GM10266 (cell line): ENCODE results near the gene BRSK2.

Source experiments
- DNase-seq: peaks from one replicate; pipeline ENCODE4 v3.0.0; 2012; ENCODE audit errors: extremely low spot score
- TF ChIP-seq, protein P1 (sequence below): IDR thresholded peaks from 2 replicates; pipeline ENCODE4 v1.5.1; 2012; ENCODE audit warnings: mild to moderate bottlenecking, low read depth; ENCODE audit not compliant: control insufficient read depth, insufficient read depth; ENCODE audit errors: missing control alignments

BRSK2 gene

DNA sequence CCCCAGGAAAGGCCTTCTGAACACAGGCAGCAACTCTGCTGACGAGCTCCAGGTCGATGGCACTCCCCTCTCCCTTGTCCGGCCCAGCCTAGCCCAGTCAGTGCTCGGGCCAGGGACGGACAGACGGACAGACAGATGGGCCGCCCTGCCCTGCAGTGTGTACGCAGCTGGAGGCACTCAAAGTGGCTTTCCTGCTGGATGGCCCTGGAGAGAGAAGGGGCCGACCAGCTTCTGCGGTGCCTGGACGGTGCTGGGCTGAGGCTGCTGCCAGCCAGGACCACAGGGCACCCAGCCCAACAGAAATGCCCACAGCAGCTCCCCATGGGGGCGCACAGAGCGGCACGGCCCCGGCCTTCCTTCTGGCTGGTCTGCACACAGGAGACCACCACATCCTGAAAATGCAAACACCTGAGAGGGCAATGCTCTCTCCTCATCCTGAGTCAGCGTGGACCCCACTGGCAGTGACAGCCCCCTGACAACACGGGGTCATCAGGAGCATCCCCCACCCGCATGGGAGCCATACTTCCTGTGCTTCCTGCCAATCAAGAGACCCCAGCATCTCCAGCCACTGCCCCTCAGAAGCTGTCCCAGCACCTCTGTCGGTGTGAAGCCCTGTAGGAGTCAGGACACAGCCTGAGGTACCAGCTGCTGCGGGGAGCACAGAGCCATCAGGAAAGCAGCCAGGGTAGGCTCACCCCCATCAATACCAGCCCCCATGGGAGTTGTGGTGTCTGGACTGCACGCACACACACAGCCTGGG, 97.5 kb downstream of the BRSK2 start:
- no peak for DNase-seq
- TF ChIP-seq, protein P1, sequence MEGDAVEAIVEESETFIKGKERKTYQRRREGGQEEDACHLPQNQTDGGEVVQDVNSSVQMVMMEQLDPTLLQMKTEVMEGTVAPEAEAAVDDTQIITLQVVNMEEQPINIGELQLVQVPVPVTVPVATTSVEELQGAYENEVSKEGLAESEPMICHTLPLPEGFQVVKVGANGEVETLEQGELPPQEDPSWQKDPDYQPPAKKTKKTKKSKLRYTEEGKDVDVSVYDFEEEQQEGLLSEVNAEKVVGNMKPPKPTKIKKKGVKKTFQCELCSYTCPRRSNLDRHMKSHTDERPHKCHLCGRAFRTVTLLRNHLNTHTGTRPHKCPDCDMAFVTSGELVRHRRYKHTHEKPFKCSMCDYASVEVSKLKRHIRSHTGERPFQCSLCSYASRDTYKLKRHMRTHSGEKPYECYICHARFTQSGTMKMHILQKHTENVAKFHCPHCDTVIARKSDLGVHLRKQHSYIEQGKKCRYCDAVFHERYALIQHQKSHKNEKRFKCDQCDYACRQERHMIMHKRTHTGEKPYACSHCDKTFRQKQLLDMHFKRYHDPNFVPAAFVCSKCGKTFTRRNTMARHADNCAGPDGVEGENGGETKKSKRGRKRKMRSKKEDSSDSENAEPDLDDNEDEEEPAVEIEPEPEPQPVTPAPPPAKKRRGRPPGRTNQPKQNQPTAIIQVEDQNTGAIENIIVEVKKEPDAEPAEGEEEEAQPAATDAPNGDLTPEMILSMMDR, result no peak

DNA sequence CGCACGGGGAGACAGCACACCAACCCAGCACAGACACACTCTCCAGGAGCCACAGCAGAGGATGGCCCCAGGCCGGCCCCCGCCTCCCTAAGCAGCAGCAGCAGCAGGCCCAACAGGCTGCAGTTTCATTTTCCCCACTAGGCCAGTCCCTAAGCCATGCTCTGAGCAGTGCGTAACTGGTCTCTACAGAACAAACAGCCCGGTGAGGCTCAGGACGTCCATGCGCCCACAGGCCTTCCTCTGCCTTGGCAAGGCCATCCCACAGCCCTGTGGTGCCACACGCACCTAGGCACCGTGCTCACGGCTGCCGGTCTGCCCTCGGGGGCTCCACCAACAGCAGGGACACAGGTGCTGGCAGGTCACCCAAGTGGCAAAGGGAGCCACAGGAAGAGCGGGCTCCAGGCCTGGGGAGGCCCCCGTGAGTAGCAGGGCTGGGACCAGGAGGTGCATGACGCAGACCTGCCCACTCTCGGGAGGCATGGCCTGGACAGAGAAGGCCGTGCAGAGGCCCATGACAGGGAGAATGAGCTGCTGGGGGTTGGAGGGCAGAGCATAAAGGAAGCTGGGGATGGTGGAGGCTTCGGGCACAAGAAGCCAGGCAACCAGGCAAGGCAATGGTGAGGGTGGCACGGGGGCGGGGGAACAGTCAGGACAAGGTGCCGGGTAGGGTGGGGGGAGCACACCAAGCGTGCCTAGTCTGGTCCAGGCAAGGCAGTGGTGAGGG, 98.3 kb downstream of the BRSK2 start:
- DNase-seq, result no peak
- TF ChIP-seq, protein P1, result no peak

DNA sequence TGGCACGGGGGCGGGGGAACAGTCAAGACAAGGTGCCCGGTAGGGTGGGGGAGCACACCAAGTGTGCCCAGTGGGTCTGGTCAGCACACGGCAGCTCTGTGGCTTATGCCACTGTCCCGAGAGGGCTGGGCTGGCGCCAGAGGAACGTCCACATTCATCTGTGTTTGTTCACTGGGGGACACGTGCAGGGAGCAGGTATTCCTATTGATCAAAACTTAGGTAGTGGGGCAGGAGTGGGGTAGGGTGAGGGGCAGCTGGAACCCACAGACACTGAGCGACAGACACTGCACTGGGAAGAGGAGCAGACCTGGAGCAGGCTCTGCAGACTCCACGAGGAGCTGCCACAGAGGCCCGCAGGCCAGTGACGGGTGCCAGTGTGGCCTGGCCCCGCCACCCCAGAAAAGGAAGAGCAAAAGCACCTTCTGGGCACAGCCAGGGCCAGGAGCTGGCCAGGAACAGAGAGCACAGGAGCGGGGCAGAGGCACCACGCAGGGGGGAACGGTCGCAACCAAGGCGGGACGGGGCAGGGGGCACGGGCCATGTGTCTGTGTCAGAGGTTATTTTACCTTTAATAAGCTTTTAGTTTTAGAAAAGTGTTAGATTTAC, 98.9 kb downstream of the BRSK2 start:
- TF ChIP-seq, protein P1, result no peak

DNA sequence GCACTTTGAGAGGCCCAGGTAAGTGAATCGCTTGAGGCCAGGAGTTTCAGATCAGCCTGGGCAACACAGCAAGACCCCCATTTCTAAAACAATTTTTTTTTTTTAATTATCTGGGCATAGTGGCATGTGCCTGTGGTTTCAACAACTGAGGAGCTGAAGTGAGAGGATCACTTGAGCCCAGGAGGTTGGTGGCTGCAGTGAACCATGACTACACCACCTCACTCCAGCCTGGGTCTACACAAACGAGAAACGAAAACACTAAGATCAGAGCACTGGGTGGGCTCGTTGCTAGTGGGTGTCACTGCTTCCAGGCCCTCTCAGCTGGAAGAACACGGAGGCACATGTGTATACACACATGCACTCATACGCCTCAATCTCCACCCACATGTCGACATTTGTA, 100.9 kb downstream of the BRSK2 start:
- TF ChIP-seq, protein P1, result no peak
- no peak for DNase-seq

More for the DNA sequence above, 98.9 kb downstream of the BRSK2 start:
- DNase-seq, result no peak

DNA sequence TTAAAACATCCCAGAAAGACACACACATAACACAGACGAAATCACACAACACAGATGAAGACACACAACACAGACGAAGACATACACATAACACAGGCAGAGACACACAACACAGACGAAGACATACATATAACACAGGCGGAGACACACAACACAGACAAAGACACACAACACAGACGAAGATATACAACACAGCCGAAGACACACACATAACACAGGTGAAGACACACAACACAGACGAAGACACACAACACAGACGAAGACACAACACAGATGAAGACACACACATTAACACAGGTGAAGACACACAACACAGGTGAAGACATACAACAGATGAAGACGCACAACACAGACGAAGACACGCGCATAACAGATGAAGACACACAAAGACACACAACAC, 101.6 kb downstream of the BRSK2 start:
- no peak for DNase-seq
- TF ChIP-seq, protein P1, result no peak

DNA sequence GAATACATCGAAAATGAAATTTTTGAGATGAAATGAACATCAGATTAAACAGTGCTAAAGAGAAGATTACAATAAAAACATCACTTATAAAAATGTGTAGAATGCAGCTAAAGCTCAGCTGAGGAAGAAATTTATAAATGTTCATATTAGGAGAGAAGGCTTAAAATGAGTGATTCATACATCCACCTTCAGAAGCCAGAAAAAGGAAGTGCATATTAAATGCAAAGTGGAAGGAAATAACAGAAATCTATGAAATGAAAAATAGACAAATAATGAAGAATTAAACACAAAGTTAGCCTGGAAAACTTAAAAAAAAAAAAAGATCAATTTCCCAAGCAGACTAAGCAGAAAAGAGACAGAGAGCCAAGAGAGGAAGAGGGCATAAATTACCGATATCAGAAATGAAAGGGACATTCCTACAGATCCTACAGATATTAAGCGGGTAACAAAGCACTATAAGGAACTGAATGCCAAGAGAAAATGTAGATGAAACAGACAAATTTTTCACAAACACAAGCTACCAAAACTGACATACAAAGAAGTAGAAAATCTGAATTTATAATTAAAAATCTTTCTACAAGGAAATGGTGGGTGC, 104.0 kb downstream of the BRSK2 start:
- TF ChIP-seq, protein P1, result no peak

More for the DNA sequence above, 104.0 kb downstream of the BRSK2 start:
- no peak for DNase-seq
